DOHH2 (cell line): Measurements from ENCODE around the gene HOXB8.

ENCODE experiments used
- CTCF ChIP-seq: fragments of 200-600 bp; sonication (generic); IDR thresholded peaks from one replicate; pipeline ENCODE4 v1.5.1; 2014; ENCODE audit warnings: antibody characterized with exemption, mild to moderate bottlenecking, low read depth, low read length; ENCODE audit not compliant: poor library complexity, severe bottlenecking
- EZH2phosphoT487 ChIP-seq: fragments of 200-600 bp; sonication (generic); IDR thresholded peaks from 2 replicates; pipeline ENCODE4 v1.6.1; 2017; ENCODE audit warnings: borderline replicate concordance, mild to moderate bottlenecking, antibody characterized with exemption, low read length, moderate library complexity, mixed read lengths

- TF ChIP-seq CTCF (no peak), EZH2phosphoT487 (0 out of 2 replicates have a peak, but pooled peaks have one; percentile 22)
These were observed 35.1 kb downstream of the HOXB8 start for GRCh38 chr17:48579760-48580554.
